Measurements from ENCODE around the gene SORBS2. TPM values are rescaled to one million over a fixed set of nuclear protein-coding genes. Genes with fewer than 3 reads are reported as not detected.

The SORBS2 gene
- total RNA-seq, 1 experiment from 2014 or later = 0.34 TPM

DNA sequence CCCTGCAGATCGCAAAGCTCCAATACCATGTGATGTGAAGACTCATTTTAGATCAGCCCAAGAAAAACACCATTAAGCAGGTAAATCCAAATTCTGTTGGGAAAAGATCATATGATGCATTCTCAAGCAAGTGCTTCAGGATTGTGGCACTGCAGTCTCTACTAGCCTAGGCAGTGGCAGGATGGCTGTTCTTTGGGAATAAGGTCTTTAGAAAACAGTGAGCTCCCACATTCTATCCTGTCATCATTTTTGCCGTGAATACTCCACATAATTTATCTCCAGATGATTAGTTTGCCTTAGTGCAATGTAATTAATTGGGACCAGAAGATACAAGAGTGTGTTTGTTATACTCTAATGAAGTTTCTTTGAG, 18.9 kb downstream of the SORBS2 start:
- ChIA-PET CTCF (no interaction called here), RAD21 (ENCODE audit: low non-redundant PET in 1 of 2, low total read pairs in 2 of 2, uncharacterized antibody in 2 of 2, unreplicated experiment in 2 of 2) (no interaction called here), POLR2A (no interaction called here)
- Histone ChIP-seq H3K27me3 (ENCODE audit: insufficient read depth, low read length) (no peaks in the 10 kb centered on the region), H3K4me1 (ENCODE audit: control insufficient read depth in 1 of 2, insufficient read depth in 2 of 2, low read length in 2 of 2) (peaks cover 3 to 9% of the 10 kb centered on the region in 2 experiments; a peak in 2 of 4 replicates), H3K9me3 (ENCODE audit: control insufficient read depth in 1 of 2, insufficient read depth in 1 of 2, low read depth in 1 of 2, low read length in 2 of 2) (no peaks in the 10 kb centered on the region), H3K4me3 (replicated peaks in 1 of 2; ENCODE audit: low read depth in 1 of 2, low read length in 2 of 2) (no peak overlapping the region), H4K20me1 (ENCODE audit: insufficient read depth) (no peaks in the 10 kb centered on the region), H3K9ac (ENCODE audit: low read length) (no peak overlapping the region), H3K79me2 (ENCODE audit: insufficient read depth, low read length) (no peaks in the 10 kb centered on the region), H3K27ac (ENCODE audit: low read depth, low read length) (no peak overlapping the region), H3K36me3 (ENCODE audit: control insufficient read depth in 1 of 2, insufficient read depth in 2 of 2, low read length in 2 of 2) (no peaks in the 10 kb centered on the region), H3K9me2 (ENCODE audit: insufficient read depth) (no peaks in the 10 kb centered on the region), H2AFZ (ENCODE audit: low read depth, low read length, poor library complexity, severe bottlenecking) (peak overlapping the region; percentile 81), H3K4me2 (ENCODE audit: low read length) (peak overlapping the region; percentile 15; the same call in 1 of the 2 replicates)
- intact Hi-C loops (cut with micrococcal nuclease) = no loop called here
- DNase-seq (ENCODE audit: low read depth, low spot score) (no peak), ATAC-seq (no peak)
- no TSS peak for BruUV-seq (replicated peaks)
- no peak for TF ChIP-seq EZH2 (IDR thresholded peaks at IDR 0.05)
- no peak for TF ChIP-seq FOSL1 (IDR thresholded peaks at IDR 0.05; ENCODE audit: low read depth)
- TF ChIP-seq, protein P1, sequence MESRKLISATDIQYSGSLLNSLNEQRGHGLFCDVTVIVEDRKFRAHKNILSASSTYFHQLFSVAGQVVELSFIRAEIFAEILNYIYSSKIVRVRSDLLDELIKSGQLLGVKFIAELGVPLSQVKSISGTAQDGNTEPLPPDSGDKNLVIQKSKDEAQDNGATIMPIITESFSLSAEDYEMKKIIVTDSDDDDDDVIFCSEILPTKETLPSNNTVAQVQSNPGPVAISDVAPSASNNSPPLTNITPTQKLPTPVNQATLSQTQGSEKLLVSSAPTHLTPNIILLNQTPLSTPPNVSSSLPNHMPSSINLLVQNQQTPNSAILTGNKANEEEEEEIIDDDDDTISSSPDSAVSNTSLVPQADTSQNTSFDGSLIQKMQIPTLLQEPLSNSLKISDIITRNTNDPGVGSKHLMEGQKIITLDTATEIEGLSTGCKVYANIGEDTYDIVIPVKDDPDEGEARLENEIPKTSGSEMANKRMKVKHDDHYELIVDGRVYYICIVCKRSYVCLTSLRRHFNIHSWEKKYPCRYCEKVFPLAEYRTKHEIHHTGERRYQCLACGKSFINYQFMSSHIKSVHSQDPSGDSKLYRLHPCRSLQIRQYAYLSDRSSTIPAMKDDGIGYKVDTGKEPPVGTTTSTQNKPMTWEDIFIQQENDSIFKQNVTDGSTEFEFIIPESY (IDR thresholded peaks at IDR 0.05; ENCODE audit: extremely low read depth, insufficient replicate concordance, low read length) = no peak
- TF ChIP-seq, protein P2, sequence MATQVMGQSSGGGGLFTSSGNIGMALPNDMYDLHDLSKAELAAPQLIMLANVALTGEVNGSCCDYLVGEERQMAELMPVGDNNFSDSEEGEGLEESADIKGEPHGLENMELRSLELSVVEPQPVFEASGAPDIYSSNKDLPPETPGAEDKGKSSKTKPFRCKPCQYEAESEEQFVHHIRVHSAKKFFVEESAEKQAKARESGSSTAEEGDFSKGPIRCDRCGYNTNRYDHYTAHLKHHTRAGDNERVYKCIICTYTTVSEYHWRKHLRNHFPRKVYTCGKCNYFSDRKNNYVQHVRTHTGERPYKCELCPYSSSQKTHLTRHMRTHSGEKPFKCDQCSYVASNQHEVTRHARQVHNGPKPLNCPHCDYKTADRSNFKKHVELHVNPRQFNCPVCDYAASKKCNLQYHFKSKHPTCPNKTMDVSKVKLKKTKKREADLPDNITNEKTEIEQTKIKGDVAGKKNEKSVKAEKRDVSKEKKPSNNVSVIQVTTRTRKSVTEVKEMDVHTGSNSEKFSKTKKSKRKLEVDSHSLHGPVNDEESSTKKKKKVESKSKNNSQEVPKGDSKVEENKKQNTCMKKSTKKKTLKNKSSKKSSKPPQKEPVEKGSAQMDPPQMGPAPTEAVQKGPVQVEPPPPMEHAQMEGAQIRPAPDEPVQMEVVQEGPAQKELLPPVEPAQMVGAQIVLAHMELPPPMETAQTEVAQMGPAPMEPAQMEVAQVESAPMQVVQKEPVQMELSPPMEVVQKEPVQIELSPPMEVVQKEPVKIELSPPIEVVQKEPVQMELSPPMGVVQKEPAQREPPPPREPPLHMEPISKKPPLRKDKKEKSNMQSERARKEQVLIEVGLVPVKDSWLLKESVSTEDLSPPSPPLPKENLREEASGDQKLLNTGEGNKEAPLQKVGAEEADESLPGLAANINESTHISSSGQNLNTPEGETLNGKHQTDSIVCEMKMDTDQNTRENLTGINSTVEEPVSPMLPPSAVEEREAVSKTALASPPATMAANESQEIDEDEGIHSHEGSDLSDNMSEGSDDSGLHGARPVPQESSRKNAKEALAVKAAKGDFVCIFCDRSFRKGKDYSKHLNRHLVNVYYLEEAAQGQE (IDR thresholded peaks at IDR 0.05; ENCODE audit: low read depth) = no peak
- TF ChIP-seq SRF (IDR thresholded peaks at IDR 0.05; ENCODE audit: low read depth) = no peak
